VCaP (cell line): Measurements from ENCODE around the gene GAB1.
A peak's percentile ranks its signal among the peaks of the same experiment; 100 is the strongest.

Source experiments
- H3K27ac ChIP-seq: fragments of 450-650 bp; 2 replicates; pipeline ENCODE4 v1.5.1; 2017
- TF ChIP-seq, protein P1 (sequence below): fragments of 450-650 bp; conservative IDR thresholded peaks from 2 replicates; pipeline ENCODE4 v1.5.1; 2017; ENCODE audit warnings: mild to moderate bottlenecking, moderate library complexity

The GAB1 gene

DNA sequence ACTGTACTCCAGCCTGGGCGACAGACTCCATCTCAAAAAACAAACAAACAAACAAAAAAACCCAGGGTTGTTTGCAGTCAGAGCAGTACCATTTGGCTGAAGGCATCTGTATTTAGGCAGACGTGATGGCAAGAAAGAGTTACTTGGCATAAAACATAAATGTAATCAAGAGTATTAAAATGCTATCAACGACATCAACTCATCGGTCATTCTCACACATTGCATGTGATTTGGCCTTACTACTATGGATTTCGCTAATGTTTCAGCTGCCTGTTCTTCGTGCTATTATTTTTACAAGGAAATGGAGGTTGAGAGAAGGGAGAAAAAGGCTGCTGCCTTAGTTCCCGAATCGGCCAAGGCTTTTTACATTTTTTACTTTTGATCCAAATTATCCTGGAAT lies 161.3 kb downstream of the GAB1 start:
- no peak overlapping the region for H3K27ac ChIP-seq
- TF ChIP-seq, protein P1, sequence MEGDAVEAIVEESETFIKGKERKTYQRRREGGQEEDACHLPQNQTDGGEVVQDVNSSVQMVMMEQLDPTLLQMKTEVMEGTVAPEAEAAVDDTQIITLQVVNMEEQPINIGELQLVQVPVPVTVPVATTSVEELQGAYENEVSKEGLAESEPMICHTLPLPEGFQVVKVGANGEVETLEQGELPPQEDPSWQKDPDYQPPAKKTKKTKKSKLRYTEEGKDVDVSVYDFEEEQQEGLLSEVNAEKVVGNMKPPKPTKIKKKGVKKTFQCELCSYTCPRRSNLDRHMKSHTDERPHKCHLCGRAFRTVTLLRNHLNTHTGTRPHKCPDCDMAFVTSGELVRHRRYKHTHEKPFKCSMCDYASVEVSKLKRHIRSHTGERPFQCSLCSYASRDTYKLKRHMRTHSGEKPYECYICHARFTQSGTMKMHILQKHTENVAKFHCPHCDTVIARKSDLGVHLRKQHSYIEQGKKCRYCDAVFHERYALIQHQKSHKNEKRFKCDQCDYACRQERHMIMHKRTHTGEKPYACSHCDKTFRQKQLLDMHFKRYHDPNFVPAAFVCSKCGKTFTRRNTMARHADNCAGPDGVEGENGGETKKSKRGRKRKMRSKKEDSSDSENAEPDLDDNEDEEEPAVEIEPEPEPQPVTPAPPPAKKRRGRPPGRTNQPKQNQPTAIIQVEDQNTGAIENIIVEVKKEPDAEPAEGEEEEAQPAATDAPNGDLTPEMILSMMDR: no peak

DNA sequence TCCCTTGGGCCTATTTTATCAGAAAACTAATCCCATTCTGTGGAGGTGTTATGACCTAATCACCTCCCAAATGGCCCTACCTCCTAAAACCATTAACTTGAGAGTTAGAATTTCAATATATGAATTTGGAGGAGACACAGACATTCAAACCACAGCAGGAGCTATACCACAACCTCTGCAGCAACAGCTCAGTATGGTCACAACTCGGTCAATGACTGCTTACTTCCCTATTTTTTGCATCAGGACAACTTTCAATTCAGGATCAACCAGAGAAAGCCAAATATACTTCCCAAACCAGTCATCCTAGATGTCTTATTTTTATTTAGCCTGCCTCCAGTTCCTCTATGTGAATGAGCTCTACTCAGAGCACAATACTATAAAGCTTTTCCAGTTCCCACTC lies 165.6 kb downstream of the GAB1 start:
- TF ChIP-seq, protein P1: no peak
- no peak overlapping the region for H3K27ac ChIP-seq

DNA sequence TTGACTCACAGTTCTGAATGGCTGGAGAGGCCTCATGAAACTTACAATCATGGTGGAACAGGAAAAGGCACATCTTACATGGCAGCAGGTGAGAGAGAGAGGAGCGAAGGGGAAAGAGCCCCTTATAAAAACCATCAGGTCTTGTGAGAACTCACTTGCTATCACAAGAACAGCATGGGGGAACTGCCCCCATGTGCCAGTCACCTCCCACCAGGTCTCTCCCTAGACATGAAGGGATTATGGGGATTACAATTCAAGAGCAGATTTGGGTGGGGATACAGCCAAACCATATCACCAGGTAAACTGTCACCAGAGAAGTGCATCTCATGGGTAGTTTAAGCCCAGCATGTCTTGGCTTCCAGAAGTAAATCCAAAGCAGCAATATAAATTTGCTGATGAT lies 169.4 kb downstream of the GAB1 start:
- TF ChIP-seq, protein P1: no peak
- peak overlapping the region; percentile 7 for H3K27ac ChIP-seq

DNA sequence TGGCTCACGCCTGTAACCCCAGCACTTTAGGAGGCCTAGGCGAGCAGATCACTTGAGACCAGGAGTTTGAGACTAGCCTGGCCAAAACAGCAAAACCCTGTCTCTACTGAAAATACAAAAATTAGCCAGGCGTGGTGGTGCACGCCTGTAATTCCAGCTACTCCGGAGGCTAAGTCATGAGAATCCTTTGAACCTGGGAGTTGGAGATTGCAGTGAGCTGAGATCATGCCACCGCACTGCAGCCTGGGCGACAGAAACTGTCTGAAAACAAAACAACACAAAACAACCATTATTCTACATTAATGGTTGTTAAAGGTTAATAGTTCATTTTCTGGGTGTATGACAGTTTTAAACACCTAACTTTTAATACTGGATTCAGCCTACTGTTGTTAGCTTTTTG lies 175.2 kb downstream of the GAB1 start:
- H3K27ac ChIP-seq: no peak overlapping the region
- TF ChIP-seq, protein P1: no peak

DNA sequence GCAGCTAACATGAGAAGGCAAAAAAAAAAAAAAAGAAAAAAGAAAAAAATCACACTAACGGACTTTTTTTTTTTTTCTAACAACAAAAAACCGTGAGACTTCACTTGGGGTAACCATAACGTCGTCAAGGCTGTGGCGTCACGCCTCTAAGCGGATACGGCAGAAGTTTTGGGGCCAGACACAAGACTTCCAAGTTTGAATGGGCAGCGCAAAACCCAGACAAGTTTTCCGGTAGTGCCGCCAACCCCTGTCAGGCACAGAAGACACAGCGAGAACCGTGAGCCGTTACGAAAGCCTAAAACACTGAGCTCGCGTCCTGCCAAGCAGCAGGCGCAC lies 176.3 kb downstream of the GAB1 start:
- TF ChIP-seq, protein P1: no peak
- peak overlapping the region; percentile 95 for H3K27ac ChIP-seq

DNA sequence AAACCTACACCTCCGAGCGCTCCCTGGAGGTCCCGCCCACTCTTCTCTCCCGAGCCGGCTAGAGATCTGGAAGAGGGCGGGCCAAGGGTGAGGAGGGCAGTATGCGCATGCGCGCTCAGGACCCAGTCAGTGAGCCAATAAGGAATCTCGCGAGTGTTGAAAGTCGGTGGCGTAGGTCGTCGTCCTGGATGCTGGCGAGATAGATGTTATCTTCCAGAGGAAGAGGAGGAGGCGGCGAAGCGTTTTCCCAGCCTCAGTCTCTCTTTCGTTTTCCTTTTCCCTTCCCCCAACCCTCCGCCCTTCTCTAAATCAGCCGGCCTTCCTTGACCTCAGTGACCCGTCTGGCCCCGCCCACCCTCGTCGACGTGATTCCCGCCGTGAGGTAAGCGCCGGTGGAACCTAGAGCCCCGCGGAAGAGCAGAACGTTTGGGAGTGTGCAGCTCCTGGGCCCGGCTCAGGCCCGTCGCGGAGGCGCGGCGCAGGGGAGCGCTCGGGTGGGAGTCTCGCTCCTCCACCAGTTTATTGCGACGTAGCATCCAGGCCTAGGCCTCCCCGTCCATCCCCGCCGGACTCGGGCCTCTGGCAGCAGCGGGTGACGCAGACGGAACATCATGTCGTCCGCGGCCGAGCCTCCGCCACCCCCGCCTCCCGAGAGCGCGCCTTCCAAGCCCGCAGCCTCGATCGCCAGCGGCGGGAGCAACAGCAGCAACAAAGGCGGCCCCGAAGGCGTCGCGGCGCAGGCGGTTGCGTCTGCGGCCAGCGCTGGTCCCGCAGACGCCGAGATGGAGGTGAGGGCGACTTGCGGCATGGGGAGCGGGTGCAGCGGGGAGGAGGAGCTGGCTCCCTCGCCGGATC lies 176.9 kb downstream of the GAB1 start, which contains the start of gene SMARCA5:
TSS of gene SMARCA5 (plus strand) at position 389 of the 855 bp plus-strand sequence. CDS start at position 612, 223 bp downstream.
- TF ChIP-seq, protein P1: no peak
- H3K27ac ChIP-seq: peak within 1 kb of the TSS; percentile 95

DNA sequence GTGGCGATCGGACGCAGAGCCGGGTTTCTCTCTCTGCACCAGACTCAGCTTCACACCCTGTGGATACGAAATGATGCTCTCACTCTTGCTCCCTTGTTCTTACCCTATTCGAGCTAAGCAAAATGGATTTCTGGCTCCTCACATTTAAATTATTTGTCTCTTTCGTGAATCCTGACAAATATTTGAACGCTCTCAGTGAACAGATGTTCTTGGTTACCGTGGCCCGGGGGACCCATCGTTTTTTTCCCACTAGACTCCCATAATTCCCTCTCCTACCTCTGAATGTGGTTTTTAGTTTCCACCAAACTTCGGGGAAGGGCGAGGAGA lies 177.5 kb downstream of the GAB1 start:
- H3K27ac ChIP-seq: peak overlapping the region; percentile 95
- TF ChIP-seq, protein P1: no peak
